ENCODE results near the gene PEX11G. TPM values are rescaled to one million over a fixed set of nuclear protein-coding genes. Genes with fewer than 3 reads are reported as not detected.

Gene PEX11G
- total RNA-seq, 1 experiment from 2014 or later: 4.3 TPM

DNA sequence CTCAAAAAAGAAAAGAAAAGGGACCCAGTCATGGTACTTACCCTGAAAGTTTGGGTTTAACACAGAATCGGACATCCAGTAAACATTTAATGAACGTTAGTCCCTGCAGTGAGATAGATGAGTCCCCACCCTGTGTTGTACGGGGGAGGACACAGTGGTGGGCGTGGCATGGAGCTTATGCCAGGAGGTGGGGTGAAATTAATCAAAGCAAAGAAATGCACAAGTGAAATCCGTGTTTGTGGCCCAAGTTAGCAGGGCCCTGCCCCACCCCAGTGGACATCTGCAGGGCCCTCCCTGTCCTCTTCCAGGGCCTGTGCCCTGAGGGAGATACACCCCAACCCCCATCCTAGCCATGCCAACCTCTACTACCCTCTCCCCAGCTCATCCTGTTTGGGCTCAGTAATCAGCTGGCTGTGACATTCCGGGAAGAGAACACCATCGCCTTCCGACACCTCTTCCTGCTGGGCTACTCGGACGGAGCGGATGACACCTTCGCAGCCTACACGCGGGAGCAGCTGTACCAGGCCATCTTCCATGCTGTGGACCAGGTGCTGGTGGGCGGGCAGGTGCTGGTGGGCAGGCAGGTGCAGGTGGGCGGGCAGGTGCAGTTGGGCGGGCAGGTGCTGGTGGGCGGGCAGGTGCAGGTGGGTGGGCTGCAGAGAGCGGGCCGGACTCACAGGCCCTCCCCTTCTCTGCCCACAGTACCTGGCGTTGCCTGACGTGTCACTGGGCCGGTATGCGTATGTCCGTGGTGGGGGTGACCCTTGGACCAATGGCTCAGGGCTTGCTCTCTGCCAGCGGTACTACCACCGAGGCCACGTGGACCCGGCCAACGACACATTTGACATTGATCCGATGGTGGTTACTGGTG, 37.5 kb upstream of the PEX11G start:
- peaks cover 2% of the 10 kb centered on the region; the same call in 1 of the 2 replicates for H3K36me3 Mint-ChIP-seq
- no peak overlapping the region for H3K4me3 Mint-ChIP-seq
- CTCF ChIA-PET: no interaction called here
- POLR2A ChIA-PET: interaction anchor here (0.7 kb wide), 1 partner anchor 1909 kb away, joined by 8 read pairs; the partner anchor contains the start of gene ZNF266
- H3K27me3 Mint-ChIP-seq (ENCODE audit: low read depth): no peaks in the 10 kb centered on the region; the same call in 1 of the 2 replicates
- TF ChIP-seq ATF1 (CRISPR knock-in tag; IDR thresholded peaks at IDR 0.05) (no peak), GABPB1 (CRISPR knock-in tag; IDR thresholded peaks at IDR 0.05) (no peak), MXD4 (CRISPR knock-in tag; IDR thresholded peaks at IDR 0.05; ENCODE audit: borderline replicate concordance) (no peak), ZBTB21 (CRISPR knock-in tag; IDR thresholded peaks at IDR 0.05; ENCODE audit: borderline replicate concordance) (no peak), FOXK1 (CRISPR knock-in tag; IDR thresholded peaks at IDR 0.05) (no peak)
- TF ChIP-seq, protein P1, sequence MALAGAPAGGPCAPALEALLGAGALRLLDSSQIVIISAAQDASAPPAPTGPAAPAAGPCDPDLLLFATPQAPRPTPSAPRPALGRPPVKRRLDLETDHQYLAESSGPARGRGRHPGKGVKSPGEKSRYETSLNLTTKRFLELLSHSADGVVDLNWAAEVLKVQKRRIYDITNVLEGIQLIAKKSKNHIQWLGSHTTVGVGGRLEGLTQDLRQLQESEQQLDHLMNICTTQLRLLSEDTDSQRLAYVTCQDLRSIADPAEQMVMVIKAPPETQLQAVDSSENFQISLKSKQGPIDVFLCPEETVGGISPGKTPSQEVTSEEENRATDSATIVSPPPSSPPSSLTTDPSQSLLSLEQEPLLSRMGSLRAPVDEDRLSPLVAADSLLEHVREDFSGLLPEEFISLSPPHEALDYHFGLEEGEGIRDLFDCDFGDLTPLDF (CRISPR knock-in tag; IDR thresholded peaks at IDR 0.05): no peak
- TF ChIP-seq, protein P2, sequence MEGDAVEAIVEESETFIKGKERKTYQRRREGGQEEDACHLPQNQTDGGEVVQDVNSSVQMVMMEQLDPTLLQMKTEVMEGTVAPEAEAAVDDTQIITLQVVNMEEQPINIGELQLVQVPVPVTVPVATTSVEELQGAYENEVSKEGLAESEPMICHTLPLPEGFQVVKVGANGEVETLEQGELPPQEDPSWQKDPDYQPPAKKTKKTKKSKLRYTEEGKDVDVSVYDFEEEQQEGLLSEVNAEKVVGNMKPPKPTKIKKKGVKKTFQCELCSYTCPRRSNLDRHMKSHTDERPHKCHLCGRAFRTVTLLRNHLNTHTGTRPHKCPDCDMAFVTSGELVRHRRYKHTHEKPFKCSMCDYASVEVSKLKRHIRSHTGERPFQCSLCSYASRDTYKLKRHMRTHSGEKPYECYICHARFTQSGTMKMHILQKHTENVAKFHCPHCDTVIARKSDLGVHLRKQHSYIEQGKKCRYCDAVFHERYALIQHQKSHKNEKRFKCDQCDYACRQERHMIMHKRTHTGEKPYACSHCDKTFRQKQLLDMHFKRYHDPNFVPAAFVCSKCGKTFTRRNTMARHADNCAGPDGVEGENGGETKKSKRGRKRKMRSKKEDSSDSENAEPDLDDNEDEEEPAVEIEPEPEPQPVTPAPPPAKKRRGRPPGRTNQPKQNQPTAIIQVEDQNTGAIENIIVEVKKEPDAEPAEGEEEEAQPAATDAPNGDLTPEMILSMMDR (IDR thresholded peaks at IDR 0.05): no peak
- TF ChIP-seq, protein P3, sequence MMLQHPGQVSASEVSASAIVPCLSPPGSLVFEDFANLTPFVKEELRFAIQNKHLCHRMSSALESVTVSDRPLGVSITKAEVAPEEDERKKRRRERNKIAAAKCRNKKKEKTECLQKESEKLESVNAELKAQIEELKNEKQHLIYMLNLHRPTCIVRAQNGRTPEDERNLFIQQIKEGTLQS (CRISPR knock-in tag; conservative IDR thresholded peaks at IDR 0.05): no peak
- H3K4me1 Mint-ChIP-seq: peaks cover 9% of the 10 kb centered on the region; the same call in 1 of the 2 replicates
- H3K9me3 Mint-ChIP-seq: no peaks in the 10 kb centered on the region
- H3K27ac Mint-ChIP-seq: no peak overlapping the region
- DNase-seq (ENCODE audit: low spot score) (no peak), ATAC-seq (no peak)

DNA sequence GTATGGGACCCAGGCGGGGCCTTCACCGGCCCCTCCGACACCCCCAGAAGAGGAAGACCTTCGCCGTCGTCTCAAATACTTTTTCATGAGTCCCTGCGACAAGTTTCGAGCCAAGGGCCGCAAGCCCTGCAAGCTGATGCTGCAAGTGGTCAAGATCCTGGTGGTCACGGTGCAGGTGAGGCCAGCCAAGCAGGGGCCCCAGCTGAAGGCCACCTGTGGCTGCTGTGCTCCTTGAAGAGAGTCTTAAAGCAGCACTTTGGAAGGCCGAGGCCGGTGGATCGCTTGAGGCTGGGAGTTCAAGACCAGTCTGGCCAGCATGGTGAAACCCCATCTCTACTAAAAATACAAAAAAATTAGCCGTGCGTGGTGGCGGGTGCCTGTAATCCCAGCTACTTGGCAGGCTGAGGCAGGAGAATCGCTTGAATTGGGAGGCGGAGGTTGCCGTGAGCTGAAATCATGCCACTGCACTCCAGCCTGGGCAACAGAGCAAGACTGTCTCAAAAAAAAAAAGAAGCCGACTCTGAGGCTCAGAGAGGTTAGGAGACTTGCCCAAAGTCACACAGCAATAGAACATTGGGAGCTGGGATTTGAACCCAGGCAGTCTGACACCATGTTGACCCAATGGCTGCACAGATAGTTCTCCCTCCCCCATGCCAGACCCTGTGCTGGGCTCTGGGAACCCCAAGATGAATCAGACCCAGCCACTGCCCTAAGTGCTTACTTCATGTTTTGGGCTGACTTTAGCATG, 36.3 kb upstream of the PEX11G start:
- ChIA-PET POLR2A (no interaction called here), CTCF (no interaction called here)
- Mint-ChIP-seq H3K27me3 (ENCODE audit: low read depth) (no peaks in the 10 kb centered on the region; the same call in 1 of the 2 replicates), H3K9me3 (no peaks in the 10 kb centered on the region), H3K27ac (no peak overlapping the region), H3K4me3 (no peak overlapping the region), H3K36me3 (peaks cover under 1% of the 10 kb centered on the region; the same call in 1 of the 2 replicates), H3K4me1 (peaks cover 9% of the 10 kb centered on the region; the same call in 1 of the 2 replicates)
- no peak for DNase-seq (ENCODE audit: low spot score)
- ATAC-seq: no peak
- TF ChIP-seq CREB1 (CRISPR knock-in tag; IDR thresholded peaks at IDR 0.05) (no peak), RORB (CRISPR knock-in tag; IDR thresholded peaks at IDR 0.05) (no peak), GABPB1 (CRISPR knock-in tag; IDR thresholded peaks at IDR 0.05) (no peak), SMAD3 (CRISPR knock-in tag; IDR thresholded peaks at IDR 0.05; ENCODE audit: borderline replicate concordance) (no peak), TEAD1 (CRISPR knock-in tag; IDR thresholded peaks at IDR 0.05) (no peak), JUN (CRISPR knock-in tag; IDR thresholded peaks at IDR 0.05) (no peak), PRRX2 (CRISPR knock-in tag; IDR thresholded peaks at IDR 0.05) (no peak)
- TF ChIP-seq, protein P4, sequence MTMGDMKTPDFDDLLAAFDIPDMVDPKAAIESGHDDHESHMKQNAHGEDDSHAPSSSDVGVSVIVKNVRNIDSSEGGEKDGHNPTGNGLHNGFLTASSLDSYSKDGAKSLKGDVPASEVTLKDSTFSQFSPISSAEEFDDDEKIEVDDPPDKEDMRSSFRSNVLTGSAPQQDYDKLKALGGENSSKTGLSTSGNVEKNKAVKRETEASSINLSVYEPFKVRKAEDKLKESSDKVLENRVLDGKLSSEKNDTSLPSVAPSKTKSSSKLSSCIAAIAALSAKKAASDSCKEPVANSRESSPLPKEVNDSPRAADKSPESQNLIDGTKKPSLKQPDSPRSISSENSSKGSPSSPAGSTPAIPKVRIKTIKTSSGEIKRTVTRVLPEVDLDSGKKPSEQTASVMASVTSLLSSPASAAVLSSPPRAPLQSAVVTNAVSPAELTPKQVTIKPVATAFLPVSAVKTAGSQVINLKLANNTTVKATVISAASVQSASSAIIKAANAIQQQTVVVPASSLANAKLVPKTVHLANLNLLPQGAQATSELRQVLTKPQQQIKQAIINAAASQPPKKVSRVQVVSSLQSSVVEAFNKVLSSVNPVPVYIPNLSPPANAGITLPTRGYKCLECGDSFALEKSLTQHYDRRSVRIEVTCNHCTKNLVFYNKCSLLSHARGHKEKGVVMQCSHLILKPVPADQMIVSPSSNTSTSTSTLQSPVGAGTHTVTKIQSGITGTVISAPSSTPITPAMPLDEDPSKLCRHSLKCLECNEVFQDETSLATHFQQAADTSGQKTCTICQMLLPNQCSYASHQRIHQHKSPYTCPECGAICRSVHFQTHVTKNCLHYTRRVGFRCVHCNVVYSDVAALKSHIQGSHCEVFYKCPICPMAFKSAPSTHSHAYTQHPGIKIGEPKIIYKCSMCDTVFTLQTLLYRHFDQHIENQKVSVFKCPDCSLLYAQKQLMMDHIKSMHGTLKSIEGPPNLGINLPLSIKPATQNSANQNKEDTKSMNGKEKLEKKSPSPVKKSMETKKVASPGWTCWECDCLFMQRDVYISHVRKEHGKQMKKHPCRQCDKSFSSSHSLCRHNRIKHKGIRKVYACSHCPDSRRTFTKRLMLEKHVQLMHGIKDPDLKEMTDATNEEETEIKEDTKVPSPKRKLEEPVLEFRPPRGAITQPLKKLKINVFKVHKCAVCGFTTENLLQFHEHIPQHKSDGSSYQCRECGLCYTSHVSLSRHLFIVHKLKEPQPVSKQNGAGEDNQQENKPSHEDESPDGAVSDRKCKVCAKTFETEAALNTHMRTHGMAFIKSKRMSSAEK (CRISPR knock-in tag; IDR thresholded peaks at IDR 0.05; ENCODE audit: borderline replicate concordance): no peak
- TF ChIP-seq, protein P5, sequence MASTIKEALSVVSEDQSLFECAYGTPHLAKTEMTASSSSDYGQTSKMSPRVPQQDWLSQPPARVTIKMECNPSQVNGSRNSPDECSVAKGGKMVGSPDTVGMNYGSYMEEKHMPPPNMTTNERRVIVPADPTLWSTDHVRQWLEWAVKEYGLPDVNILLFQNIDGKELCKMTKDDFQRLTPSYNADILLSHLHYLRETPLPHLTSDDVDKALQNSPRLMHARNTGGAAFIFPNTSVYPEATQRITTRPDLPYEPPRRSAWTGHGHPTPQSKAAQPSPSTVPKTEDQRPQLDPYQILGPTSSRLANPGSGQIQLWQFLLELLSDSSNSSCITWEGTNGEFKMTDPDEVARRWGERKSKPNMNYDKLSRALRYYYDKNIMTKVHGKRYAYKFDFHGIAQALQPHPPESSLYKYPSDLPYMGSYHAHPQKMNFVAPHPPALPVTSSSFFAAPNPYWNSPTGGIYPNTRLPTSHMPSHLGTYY (CRISPR knock-in tag; IDR thresholded peaks at IDR 0.05): no peak
- TF ChIP-seq, protein P6, sequence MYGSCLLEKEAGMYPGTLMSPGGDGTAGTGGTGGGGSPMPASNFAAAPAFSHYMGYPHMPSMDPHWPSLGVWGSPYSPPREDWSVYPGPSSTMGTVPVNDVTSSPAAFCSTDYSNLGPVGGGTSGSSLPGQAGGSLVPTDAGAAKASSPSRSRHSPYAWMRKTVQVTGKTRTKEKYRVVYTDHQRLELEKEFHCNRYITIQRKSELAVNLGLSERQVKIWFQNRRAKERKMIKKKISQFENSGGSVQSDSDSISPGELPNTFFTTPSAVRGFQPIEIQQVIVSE (CRISPR knock-in tag; IDR thresholded peaks at IDR 0.05; ENCODE audit: borderline replicate concordance): no peak
- TF ChIP-seq, protein P7, sequence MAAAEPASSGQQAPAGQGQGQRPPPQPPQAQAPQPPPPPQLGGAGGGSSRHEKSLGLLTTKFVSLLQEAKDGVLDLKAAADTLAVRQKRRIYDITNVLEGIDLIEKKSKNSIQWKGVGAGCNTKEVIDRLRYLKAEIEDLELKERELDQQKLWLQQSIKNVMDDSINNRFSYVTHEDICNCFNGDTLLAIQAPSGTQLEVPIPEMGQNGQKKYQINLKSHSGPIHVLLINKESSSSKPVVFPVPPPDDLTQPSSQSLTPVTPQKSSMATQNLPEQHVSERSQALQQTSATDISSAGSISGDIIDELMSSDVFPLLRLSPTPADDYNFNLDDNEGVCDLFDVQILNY (CRISPR knock-in tag; IDR thresholded peaks at IDR 0.05): no peak
- TF ChIP-seq, protein P2 (IDR thresholded peaks at IDR 0.05): no peak

All from WTC11 (cell line).